H9 (cell line): ENCODE measurements around the gene BCL6. TPM values are rescaled to one million over a fixed set of nuclear protein-coding genes. Genes with fewer than 3 reads are reported as not detected.

Experiments
- DNase-seq: peaks from one replicate; pipeline ENCODE4 v3.0.0-alpha.2; 2017
- H2AFZ ChIP-seq: one replicate; pipeline ENCODE4 v1.6.1; 2013; ENCODE audit warnings: mild to moderate bottlenecking, low read length, control low read depth, moderate library complexity
- H2AK5ac ChIP-seq: 2 replicates; pipeline ENCODE4 v1.6.1; 2013; ENCODE audit warnings: low read length, control low read depth, mixed read lengths; ENCODE audit not compliant: insufficient read length
- H2BK120ac ChIP-seq: one replicate; pipeline ENCODE4 v1.6.1; 2013; ENCODE audit warnings: low read depth, mild to moderate bottlenecking, low read length, control low read depth, inconsistent platforms; ENCODE audit not compliant: poor library complexity, severe bottlenecking
- H2BK12ac ChIP-seq: 2 replicates; pipeline ENCODE4 v1.6.1; 2013; ENCODE audit warnings: low read length, control low read depth, mixed read lengths, low read depth; ENCODE audit not compliant: insufficient read length
- H2BK15ac ChIP-seq: 2 replicates; pipeline ENCODE4 v1.6.1; 2013; ENCODE audit warnings: low read depth, low read length, control low read depth
- H2BK20ac ChIP-seq: one replicate; pipeline ENCODE4 v1.6.1; 2013; ENCODE audit warnings: low read depth, mild to moderate bottlenecking, low read length, control low read depth, inconsistent platforms; ENCODE audit not compliant: poor library complexity, severe bottlenecking
- H2BK5ac ChIP-seq: 2 replicates; pipeline ENCODE4 v1.6.1; 2013; ENCODE audit warnings: low read length, control low read depth, mixed read lengths; ENCODE audit not compliant: insufficient read length
- H3K14ac ChIP-seq: 2 replicates; pipeline ENCODE4 v1.6.1; 2013; ENCODE audit warnings: low read length, control low read depth; ENCODE audit not compliant: insufficient read depth
- H3K18ac ChIP-seq: 2 replicates; pipeline ENCODE4 v1.6.1; 2013; ENCODE audit warnings: low read depth, mild to moderate bottlenecking, mixed read lengths, low read length, control low read depth; ENCODE audit not compliant: insufficient read length
- H3K23ac ChIP-seq: 2 replicates; pipeline ENCODE4 v1.6.1; 2013; ENCODE audit warnings: low read length, control low read depth, mixed read lengths, low read depth; ENCODE audit not compliant: insufficient read length
- H3K23me2 ChIP-seq: 2 replicates; pipeline ENCODE4 v1.6.1; 2013; ENCODE audit warnings: low read depth, mild to moderate bottlenecking, mixed read lengths, low read length, control low read depth; ENCODE audit not compliant: insufficient read length, poor library complexity, severe bottlenecking
- H3K27ac ChIP-seq: 2 replicates; pipeline ENCODE4 v1.5.1; 2013; ENCODE audit warnings: low read length, control low read depth, mixed read lengths, low read depth; ENCODE audit not compliant: insufficient read length
- H3K27me3 ChIP-seq: 2 replicates; pipeline ENCODE4 v1.6.1; 2013; ENCODE audit warnings: low read length, control low read depth, inconsistent platforms; ENCODE audit not compliant: insufficient read depth
- H3K4ac ChIP-seq: 2 replicates; pipeline ENCODE4 v1.6.1; 2013; ENCODE audit warnings: low read depth, mild to moderate bottlenecking, control low read depth, inconsistent platforms, low read length, moderate library complexity
- H3K4me1 ChIP-seq: 2 replicates; pipeline ENCODE4 v1.6.1; 2013; ENCODE audit warnings: low read length, control low read depth, inconsistent platforms; ENCODE audit not compliant: insufficient read depth
- H3K4me2 ChIP-seq: 2 replicates; pipeline ENCODE4 v1.6.1; 2013; ENCODE audit warnings: low read length, control low read depth, mixed read lengths; ENCODE audit not compliant: insufficient read length, insufficient read depth
- H3K56ac ChIP-seq: 2 replicates; pipeline ENCODE4 v1.6.1; 2013; ENCODE audit warnings: low read depth, mild to moderate bottlenecking, mixed read lengths, low read length, control low read depth; ENCODE audit not compliant: insufficient read length
- H3K79me1 ChIP-seq: 2 replicates; pipeline ENCODE4 v1.6.1; 2013; ENCODE audit warnings: low read depth, mild to moderate bottlenecking, moderate library complexity, low read length, control low read depth, inconsistent platforms; ENCODE audit not compliant: insufficient read depth, poor library complexity, severe bottlenecking
- H3K79me2 ChIP-seq: 2 replicates; pipeline ENCODE4 v1.6.1; 2013; ENCODE audit warnings: low read length, control low read depth, inconsistent platforms; ENCODE audit not compliant: insufficient read depth
- H3K9ac ChIP-seq: 2 replicates; pipeline ENCODE4 v1.6.1; 2013; ENCODE audit warnings: low read length, control low read depth, mixed read lengths; ENCODE audit not compliant: insufficient read length; ENCODE audit errors: extremely low read depth
- H3K9me3 ChIP-seq: one replicate; pipeline ENCODE4 v1.6.1; 2013; ENCODE audit warnings: low read depth, low read length, inconsistent platforms; ENCODE audit not compliant: control insufficient read depth
- H3T11ph ChIP-seq: one replicate; pipeline ENCODE4 v1.6.1; 2013; ENCODE audit warnings: mild to moderate bottlenecking, low read length, control low read depth, inconsistent platforms
- H4K20me1 ChIP-seq: one replicate; pipeline ENCODE4 v1.6.1; 2013; ENCODE audit not compliant: control insufficient read depth, insufficient read length, insufficient read depth
- H4K5ac ChIP-seq: 2 replicates; pipeline ENCODE4 v1.6.1; 2013; ENCODE audit warnings: low read depth, mild to moderate bottlenecking, mixed read lengths, low read length, control low read depth; ENCODE audit not compliant: insufficient read length
- H4K8ac ChIP-seq: replicated peaks from 2 replicates; pipeline ENCODE4 v1.6.1; 2013; ENCODE audit warnings: low read length, control low read depth, mixed read lengths, low read depth; ENCODE audit not compliant: insufficient read length
- H4K91ac ChIP-seq: 2 replicates; pipeline ENCODE4 v1.6.1; 2013; ENCODE audit warnings: low read depth, mild to moderate bottlenecking, moderate library complexity, mixed read lengths, low read length, control low read depth; ENCODE audit not compliant: insufficient read length
- H3K27ac Mint-ChIP-seq, 3 experiments: 2 replicates in 2 of 3; 3 replicates in 1 of 3; pipeline ENCODE4 v1.8.0; 2020 to 2021; ENCODE audit warnings: mixed read lengths in 3 of 3, mild to moderate bottlenecking in 1 of 3, moderate library complexity in 1 of 3
- H3K27me3 Mint-ChIP-seq: 2 replicates; pipeline ENCODE4 v1.8.0; 2021; ENCODE audit warnings: low read depth, mild to moderate bottlenecking, moderate library complexity, mixed read lengths
- H3K36me3 Mint-ChIP-seq, 3 experiments: 2 replicates in 2 of 3; 3 replicates in 1 of 3; pipeline ENCODE4 v1.8.0; 2020 to 2021; ENCODE audit warnings: low read depth in 3 of 3, mixed read lengths in 3 of 3; ENCODE audit not compliant: insufficient read depth in 1 of 3
- H3K4me1 Mint-ChIP-seq, 2 experiments: 2 replicates each; pipeline ENCODE4 v1.8.0; 2020; ENCODE audit warnings: mixed read lengths in 2 of 2
- H3K4me3 Mint-ChIP-seq, 2 experiments: 2 replicates in 1 of 2; 3 replicates in 1 of 2; pipeline ENCODE4 v1.8.0; 2020 to 2021; ENCODE audit warnings: mild to moderate bottlenecking in 2 of 2, mixed read lengths in 2 of 2, moderate library complexity in 1 of 2
- H3K9me3 Mint-ChIP-seq, 2 experiments: 2 replicates in 1 of 2; 3 replicates in 1 of 2; pipeline ENCODE4 v1.8.0; 2020; ENCODE audit warnings: mild to moderate bottlenecking in 2 of 2, mixed read lengths in 2 of 2, moderate library complexity in 1 of 2
- WGBS: extraction: QIAGEN DNeasy Blood & Tissue Kit; methylation state at CpG from one replicate; pipeline ENCODE4 v1.1.7; 2013; ENCODE audit warnings: missing lambda C conversion rate, low lambda C conversion rate, mixed read lengths; ENCODE audit not compliant: insufficient read length; ENCODE audit errors: extremely low coverage; 5-methylcytosine and 5-hydroxymethylcytosine counted together
- total RNA-seq: library from RNA; stranded (reverse); gene quantifications from 2 replicates; pipeline ENCODE4 v1.2.1, GENCODE V29; 2021
- TF ChIP-seq, protein P1 (sequence below): fragments of 200-600 bp; sonication (generic); conservative IDR thresholded peaks from 3 replicates; pipeline ENCODE4 v1.8.0; 2021; ENCODE audit warnings: antibody characterized with exemption, mild to moderate bottlenecking

The BCL6 gene
- total RNA-seq, 1 experiment from 2014 or later = 3.4 TPM

DNA sequence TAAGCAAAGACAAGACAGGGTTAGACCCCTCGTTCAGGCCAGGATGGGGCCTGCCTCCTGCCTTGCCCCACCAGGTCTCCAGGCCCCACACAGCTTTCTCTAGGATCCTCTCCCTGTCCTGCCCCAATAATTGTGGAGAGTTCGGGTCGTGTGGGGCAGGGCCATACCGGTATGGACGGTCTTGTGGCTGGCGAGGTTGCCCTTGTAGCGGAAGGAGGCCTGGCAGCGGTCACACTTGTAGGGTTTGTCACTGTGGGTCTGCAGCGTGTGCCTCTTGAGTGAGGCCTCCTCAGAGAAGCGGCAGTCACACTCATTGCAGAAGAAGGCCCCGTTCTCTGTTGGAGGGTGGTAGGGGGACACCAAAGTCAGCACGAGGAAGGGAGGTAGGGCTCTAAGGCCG lies 18.7 kb downstream of the BCL6 start:
- no peaks in the 10 kb centered on the region; a peak in 1 of 5 replicates for H3K9me3 Mint-ChIP-seq
- H3K79me1 ChIP-seq = no peaks in the 10 kb centered on the region
- no peak for DNase-seq

More for the DNA sequence above, 18.7 kb downstream of the BCL6 start:
- Histone ChIP-seq H3K27ac (no peak overlapping the region), H4K91ac (no peak overlapping the region), H3K23ac (no peak overlapping the region), H4K8ac (no peak overlapping the region), H3K18ac (no peak overlapping the region), H2AFZ (no peak overlapping the region), H3K79me2 (no peaks in the 10 kb centered on the region), H2BK20ac (no peak overlapping the region), H3K4me2 (no peak overlapping the region), H2BK12ac (no peak overlapping the region), H4K5ac (no peak overlapping the region), H3K4ac (no peak overlapping the region), H2BK15ac (no peak overlapping the region), H3K9ac (no peak overlapping the region), H3T11ph (no peak overlapping the region), H3K9me3 (no peaks in the 10 kb centered on the region), H2BK120ac (no peak overlapping the region), H3K23me2 (no peaks in the 10 kb centered on the region), H2BK5ac (no peak overlapping the region), H3K56ac (no peak overlapping the region), H3K27me3 (no peaks in the 10 kb centered on the region), H2AK5ac (no peak overlapping the region), H4K20me1 (no peaks in the 10 kb centered on the region), H3K14ac (no peak overlapping the region), H3K4me1 (no peaks in the 10 kb centered on the region)
- peaks cover 5 to 95% (median 88%) of the 10 kb centered on the region in 3 experiments for H3K36me3 Mint-ChIP-seq
- H3K27me3 Mint-ChIP-seq = no peaks in the 10 kb centered on the region
- TF ChIP-seq, protein P1, sequence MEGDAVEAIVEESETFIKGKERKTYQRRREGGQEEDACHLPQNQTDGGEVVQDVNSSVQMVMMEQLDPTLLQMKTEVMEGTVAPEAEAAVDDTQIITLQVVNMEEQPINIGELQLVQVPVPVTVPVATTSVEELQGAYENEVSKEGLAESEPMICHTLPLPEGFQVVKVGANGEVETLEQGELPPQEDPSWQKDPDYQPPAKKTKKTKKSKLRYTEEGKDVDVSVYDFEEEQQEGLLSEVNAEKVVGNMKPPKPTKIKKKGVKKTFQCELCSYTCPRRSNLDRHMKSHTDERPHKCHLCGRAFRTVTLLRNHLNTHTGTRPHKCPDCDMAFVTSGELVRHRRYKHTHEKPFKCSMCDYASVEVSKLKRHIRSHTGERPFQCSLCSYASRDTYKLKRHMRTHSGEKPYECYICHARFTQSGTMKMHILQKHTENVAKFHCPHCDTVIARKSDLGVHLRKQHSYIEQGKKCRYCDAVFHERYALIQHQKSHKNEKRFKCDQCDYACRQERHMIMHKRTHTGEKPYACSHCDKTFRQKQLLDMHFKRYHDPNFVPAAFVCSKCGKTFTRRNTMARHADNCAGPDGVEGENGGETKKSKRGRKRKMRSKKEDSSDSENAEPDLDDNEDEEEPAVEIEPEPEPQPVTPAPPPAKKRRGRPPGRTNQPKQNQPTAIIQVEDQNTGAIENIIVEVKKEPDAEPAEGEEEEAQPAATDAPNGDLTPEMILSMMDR = no peak
- peaks cover 6 to 12% of the 10 kb centered on the region in 2 experiments for H3K4me1 Mint-ChIP-seq
- WGBS = no CpG with 5 or more reads among the region's 13 CpGs
- no peak overlapping the region for H3K4me3 Mint-ChIP-seq
- no peak overlapping the region for H3K27ac Mint-ChIP-seq
